Stimulated activated CD4-positive, alpha-beta T cell treated with anti-CD3 and anti-CD28 coated beads, Interleukin-15, amount 100 ng/mL, for 1 hour (primary cell): ENCODE results near the gene VWF.

Experiments
- DNase-seq, 2 donors: peaks; one replicate each; pipeline ENCODE4 v3.0.0-alpha.2; 2020; ENCODE audit warnings: low read depth in 1 of 2, low spot score in 1 of 2

The VWF gene

DNA sequence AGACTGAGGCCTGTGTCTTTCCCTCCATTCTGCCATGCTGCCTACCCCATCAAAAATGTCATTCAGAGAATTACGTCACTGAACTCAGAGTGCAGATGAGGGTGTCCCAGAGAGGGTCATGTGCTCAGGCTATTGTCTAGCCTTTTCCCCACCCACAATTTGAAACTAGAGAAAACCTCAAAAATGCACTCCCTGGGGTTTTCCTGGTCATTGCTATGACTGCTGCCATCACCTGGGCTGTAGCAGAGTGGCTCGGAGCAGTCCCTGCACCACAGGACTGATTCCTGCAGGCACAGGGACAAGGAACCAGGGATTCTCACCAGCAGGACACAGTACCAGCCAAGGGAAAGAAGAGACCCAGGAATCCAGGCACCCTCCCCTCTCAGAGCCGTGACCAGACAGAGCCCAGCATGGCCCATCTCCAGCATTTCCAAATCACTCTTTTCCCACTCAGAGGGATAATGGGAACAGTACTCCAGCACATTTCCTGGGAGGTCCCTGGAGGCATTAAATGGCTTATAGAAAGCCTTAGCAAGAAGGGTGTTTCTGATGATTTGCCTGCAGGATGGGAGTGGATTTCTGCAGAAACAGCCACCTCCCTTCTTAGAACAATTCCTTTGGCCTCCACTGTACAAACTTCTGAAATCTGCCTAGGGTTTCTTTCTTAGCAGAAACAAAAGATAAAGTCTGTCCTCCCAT is 45.9 kb downstream of the VWF start:
- DNase-seq = no peak

DNA sequence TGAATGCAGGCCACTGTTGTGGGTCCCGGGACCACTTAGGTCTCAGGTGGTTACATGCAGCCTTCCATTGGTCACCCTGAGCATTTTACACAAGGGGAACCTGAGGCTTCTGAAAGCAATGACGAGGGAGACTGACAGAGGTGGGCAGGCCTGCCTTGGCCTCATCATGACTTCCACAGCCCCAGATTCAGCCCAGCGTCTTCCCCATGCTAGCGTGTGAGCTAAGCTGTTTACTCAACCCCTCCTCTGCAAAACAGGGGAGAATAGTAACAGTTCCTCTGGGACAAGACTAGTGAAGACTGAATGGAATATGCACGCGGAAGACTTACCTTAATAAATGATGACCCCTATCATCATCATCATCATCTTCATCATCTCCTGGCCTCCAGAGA is 46.8 kb downstream of the VWF start:
- DNase-seq = no peak

DNA sequence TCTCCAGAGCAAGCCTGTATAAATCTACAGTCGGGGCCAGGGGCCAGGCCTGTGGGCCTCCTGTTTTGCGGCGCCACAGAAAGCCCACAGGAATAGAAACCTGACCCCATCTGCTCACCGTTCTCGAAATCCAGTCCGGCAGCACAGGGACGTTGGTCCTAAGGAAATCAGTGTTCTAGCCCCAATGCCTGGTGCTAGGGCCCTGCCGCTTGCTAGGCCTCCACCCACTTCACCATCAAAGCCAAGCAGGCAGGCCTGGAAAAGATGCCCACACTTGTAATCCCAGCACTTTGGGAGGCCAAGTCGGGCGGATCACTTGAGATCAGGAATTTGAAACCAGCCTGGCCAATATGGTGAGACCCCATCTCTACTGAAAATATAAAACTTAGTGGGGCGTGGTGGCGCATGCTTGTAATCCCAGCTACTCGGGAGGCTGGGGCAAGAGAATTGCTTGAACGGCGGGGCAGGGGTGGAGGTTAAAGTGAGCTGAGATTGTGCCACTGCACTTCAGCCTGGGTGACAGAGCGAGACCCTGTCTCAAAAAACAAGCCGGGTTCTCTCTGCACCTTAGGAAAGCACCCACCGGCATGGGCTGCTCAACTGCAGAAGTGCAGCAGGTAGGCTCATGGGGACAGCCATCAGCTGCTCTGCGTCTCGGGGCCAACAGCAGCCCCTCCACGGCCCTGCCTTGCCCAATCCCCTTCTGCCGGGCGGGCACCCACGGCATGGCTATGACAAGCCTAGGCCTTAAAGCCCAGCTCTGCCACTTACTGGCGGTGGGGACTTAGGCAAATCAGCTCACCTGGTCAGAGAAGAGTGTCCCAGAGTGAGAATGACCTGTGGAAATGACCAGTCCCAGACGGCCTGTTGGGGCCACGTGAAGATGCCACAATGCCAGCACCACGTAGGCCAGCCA is 47.4 kb downstream of the VWF start:
- DNase-seq = no peak

DNA sequence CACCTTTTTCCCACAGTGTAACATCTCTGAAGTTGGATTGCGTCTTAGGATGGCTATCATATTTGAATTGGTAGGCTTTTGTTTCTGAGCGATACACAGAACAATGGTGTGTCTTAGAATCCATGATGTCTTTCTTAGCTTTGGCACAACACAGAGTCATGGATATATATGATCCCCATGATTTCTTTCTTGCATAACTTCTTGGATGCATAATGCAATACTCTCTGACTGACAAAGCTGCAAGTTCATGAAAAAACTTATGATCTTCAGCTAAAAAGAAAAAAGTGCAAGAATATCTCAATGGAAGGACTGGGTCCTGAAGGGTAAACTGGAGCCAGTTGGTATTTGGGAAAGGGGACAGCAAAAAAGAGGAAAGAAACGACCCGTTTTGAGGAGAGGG is 48.1 kb downstream of the VWF start:
- DNase-seq = no peak

DNA sequence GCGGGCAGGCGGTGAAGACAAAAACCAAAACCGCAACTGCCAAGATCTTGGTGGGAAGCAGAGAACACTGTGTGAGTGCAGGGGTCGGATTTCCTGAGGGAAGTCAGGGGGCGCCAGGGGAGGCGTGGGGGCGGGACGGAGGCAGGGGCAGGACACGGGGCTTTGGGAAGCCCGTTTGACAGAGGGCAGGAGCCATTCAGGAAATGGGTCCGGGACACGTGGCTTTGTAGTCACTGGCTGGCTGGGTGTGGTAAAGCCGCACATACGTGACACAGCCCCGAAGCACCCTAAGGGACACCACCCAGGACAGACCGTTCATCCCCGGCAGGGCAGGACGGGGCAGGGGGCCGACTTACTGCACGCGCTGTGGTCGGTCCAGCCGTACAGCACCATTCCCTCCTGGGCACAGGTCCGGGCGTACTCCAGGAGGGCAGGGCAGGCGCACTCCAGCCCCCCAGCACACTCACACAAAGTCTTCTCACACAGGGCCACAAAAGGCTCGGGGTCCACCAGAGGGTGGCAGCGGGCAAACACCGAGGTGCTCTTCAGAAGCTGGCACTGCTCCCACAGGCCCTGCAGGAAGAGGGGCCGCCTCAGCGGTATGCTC is 49.4 kb downstream of the VWF start:
- DNase-seq = no peak

DNA sequence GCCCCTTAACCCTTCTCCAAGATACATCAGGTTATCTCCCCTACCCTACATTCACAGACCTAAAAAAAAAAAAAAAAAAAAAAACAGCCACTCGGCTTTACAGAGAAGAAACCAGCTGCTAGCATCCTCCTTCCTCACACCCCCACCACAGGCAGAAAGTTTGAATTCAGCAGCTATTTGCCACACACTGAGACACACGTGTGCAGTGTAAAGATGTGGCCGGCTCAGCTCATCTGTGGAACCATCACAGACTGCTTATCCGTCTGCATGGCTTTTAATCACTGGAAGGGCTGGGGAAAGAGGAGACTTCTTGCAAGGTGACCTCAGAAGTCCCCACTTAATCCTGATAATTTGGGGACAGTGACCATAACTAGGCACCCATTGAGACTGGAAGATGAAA is 50.0 kb downstream of the VWF start:
- DNase-seq = no peak

DNA sequence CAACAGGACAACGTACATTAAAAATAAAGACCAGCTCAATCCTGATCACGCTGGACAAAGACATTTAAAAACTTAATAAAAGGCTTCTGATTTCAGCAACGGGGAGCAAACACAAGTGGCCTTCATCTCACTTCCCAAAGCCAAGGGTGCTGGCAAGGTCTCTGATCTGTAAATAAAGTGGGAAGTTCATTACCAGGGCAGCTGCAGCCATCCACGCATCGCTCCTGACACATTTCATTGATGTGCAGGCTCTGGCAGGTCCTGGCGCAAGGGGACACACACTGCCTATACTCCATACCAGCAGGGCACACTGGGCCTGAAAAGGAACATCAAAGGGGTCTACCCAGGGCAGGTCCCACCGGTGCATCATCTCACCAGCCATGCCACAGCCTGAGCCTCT is 51.0 kb downstream of the VWF start:
- no peak for DNase-seq

DNA sequence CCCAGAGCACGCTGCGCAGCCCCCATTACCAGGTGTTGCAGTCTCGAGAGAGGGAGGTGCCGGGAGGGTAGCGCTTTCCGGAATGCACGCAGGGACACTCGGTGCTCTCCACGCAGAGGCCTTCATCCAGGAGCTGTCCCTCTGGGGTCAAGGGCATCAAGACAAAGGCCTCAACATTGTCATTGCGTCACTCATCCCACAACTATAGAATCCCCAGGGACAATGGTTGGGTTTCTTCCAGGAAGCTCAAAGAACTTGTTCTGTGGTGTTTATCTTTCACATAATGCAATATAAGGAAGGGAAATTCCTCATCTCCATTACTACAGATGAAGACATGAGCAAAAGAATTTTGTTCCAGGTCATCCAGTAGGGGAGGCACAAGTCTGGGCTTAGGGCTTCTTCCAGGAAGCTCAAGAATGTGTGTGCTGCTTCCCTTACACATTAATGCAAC is 52.1 kb downstream of the VWF start:
- DNase-seq = no peak

DNA sequence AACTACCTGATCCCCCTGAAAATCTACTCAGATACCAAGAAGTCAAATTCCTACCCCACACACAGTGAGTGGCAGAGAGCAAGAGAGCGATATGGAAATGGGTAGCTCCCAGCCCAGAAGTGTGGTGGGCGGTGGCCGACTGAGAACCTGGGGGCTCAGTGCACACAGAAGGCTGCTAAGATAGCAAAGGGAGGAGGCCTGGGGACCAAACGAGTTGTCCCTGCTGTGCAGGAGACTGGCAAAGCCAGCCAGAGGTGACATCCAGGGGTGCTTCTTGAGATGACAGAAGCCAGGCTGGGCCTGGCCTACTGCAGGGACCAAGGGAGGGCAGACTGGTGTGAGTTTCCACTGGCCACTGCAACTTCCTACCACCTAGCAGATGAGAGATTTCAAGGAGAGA is 52.9 kb downstream of the VWF start:
- no peak for DNase-seq

DNA sequence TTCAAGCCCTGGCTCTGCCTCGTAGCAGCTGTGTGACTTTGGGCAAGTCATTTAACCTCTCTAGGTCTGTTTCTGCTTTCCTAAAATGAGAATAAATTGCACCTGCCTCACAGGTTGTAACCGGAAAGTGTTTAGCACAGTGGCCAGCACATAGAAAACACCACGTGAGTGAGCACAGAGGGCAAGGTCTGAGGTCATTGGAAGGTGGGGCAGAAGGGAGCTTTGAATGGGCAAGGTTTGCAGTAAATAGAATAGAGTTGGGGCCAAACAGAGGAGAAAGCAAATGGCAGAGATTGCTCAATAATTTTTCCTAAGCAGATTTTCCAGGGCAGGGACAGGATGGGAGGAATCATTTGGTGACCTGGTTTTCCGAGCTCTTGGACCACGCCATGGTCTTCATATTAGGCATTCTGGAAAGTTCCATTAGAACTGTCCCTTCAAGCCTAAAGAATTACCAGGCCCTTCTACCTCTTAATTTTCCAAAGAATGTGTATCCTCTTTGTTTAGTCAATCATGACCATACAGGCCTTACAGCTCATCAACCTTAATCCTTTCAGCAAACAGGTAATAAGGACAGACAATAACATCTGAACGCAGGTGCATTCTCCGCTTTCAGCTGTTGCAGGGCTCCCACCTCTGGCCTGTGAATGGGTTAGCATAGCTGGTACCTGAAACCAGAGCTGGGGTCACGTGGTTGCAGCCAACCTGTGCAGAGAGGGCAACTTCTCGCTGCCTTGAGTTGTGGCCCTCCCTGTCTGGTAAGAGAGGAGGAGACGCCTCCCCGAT is 53.8 kb downstream of the VWF start:
- DNase-seq = no peak

DNA sequence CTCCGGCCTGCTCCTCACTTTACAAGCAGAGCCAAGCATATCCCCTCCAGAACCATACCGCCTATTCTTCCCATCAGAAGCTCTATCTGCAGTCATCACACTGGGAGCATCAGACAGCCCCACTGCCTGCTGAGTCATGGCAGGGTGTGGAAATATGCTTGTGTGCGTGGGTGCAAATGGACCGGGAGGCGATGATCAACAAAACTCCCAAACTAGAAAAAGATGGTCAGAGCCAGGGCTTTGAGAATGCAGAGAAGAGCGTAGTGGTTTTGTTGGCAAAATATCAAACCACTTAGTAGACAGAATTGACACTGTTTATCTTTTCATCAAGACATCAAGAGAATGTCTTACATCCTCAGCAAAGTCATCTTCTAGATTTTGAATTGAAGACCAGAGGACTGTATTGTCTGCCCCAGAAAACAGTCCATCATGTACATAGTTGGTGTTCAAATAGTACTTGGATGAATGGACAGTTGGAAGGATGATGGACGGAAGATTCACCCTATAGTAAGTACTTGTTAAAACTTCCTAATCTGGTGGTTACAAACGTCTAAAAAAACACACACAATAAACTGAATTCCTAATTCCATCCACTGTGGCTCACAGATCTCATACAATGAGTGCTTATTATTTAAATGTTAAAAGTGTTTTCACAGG is 54.9 kb downstream of the VWF start:
- no peak for DNase-seq

DNA sequence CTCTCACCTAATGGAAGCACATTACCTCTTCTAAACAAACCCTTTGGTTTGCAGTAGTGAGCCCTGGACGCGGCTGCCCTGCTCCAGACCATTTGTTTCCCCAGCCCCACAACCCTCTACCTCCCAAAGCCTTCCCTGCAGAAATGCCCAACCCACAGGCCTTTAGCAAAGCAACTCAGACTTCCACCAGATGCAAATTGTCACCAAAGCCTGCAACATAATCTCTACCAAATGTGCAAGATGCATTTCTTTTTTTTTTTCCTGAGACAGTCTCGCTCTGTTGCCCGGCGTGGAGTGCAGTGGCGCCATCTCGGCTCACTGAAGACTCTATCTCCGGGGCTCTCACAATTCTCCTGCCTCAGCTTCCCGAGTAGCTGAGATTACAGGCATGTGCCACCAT is 56.2 kb downstream of the VWF start:
- no peak for DNase-seq

DNA sequence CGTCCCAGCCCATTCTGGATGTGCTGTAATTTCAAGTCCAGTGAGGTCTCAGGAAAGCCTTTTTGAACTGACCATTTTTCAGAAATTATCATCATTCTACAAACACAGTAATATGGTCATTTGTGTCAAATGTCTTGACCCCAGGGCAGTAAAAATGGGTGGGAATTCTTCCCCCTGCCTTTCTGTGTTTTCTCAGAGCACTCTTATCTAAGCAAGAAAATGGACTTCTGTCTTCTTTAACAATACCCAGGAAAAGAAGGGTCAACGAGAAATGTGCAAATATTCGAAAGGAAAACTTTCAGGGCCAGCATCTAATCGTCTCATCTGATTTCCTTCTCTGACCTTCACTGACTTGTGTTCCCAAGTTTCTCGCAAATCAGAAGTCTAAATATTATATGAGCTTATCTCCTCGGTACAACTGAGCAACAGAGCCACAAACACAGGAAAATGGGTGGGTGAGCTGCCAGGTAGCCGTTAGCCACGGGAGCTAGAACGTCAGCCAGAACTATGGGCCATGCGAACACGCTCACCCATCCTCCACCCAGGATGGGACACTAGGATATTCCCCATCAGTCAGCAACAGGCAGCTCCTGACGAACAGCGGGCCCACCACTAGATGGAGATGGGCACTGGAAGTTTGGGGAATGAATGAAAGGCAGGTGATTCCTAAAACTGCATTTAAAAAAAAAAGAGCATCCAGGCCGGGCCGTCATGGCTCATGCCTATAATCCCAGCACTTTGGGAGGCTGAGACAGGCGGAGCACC is 57.1 kb downstream of the VWF start:
- no peak for DNase-seq

DNA sequence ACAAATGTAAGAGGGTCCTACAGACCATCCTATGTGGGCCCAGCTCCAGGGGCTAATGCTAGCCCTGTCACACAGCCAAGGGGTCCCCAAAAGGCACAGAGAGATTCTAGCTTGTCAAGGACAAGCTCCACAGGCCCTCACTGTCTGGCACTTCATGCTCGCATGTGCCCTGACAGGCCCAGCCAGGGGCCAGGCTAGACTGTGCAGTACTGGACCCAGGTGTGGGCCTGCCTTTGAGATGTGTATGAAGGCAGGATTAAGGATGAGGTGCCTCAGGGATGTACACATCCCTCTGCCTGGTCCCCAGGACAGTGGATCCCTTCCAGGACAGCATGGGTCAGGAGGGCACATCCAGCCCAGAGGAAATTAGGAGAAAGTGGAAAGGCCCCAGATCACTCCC is 57.8 kb downstream of the VWF start:
- no peak for DNase-seq

DNA sequence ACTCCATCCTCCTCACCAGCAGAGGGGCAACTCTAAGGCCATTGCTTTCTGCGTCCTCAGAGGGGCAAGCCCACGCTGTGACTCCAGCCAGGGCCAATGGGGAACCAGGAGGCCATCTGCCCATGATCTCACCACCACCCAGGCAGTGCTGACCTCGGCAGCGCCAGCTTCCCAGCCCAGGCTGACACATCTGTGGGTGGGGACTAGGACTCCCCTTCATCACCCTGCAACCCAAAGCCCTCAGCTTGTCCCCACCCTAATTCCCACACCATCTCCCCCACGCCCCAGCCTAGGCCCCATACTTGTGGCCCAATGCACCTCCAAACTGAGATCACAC is 58.6 kb downstream of the VWF start:
- no peak for DNase-seq

DNA sequence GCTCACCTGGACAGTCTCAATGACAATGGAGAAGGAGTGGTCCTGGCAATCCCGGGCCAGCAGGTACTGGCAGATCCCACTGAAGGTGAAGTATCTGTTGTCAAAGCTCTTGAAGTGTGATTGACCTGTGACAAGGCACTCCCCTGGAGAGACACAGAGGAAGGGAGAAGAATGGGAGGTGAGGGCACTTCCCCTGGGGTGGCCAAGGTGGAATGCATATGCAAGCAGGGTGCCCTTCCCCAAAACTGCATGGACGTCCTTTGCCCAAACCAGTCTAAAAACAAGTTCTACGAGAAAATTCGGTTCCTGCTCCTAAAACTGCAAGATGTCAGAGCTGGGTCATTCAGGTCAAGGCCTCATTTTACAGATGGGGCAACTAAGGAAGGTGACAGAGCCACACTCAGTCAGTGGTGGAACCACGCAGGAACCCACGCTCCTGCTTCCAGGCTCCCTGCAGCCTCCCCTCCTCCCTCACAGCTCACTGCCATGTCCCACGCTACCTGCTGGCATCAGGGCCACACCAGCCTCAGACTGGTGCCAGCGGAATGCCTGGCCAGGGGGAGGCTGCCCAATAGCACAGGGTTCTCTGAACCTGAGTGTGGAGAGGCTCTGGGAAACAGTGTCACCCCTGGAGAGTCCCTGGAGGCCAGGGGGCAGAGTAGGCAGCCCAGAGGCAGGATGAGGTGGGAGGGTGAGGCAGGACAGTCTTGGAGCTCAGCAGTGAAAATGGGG is 59.2 kb downstream of the VWF start:
- no peak for DNase-seq

DNA sequence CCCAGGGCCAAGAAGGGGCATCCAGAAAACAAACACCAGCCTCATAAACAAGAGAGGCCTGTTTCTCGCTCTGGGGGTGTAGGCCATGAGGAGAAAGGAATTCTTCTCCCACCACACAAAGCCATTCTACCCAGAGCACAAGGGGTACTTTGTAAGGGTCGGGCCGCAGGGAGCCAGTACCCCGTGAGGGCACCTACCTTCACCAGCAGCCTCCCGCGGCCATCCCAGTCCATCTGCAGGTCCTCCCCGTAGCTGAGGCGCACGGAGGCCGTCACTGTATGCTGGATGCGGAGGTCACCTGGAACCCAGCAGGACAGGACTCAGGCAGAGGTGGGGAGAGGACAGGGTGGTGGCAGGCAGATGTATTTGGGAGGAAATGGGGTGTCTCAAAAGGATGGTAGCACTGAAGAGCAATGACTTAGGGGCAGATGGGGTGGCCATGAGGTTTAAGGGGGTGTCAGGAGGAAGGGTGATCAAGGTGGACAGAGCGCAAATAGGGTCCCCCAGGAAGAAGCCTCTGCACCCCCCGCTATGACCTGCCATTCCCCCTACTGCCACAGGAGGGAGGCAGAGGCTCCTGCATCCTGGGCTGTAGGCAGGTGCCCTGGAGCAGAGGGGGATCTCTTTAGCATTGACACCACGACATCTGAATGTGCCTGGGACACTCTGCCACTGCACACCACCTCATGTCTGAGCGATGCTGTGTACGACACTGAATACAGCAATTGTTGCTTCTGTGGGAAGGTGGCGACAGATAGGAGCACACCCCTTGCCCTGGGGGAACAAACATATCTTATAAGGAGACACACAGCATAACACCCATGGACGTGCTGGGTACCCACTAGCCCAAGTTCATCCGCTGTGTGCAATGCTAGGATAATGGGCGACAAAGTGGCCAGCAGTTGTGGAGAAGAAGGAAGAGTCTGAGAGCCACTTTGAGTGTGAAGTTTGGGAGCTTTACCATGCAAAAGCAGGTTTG is 61.4 kb downstream of the VWF start:
- peak; percentile 12 to 42 for DNase-seq

DNA sequence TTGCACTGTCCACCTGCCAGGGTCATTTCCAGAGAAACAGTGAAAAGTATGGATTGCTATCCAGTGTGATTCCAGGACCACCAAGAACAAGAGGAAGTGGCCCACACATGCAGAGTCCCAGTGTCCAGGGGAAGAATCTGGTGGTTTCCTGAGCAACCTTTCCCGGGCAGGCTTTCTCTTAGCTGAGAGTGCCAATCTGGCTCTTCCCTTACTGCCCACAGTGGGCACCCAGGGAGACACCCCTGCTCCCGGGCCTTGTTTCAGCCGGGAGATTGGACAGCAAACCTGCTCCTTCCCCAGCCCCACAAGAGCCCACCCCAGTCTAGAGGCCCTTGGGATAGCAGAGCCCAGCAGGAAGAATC is 62.1 kb downstream of the VWF start:
- DNase-seq = no peak
